DND-41 (cell line): Measurements from ENCODE around the gene ANKMY2.

Experiments used
- ATAC-seq: fragments of 200-7000 bp; cut with Tn5 transposase; 3 replicates; pipeline ENCODE4 v1.9.1; 2021; ENCODE audit warnings: low read depth; ENCODE audit not compliant: insufficient read depth
- DNase-seq: peaks from one replicate; pipeline ENCODE4 v3.0.0-alpha.2; 2020
- H2AFZ ChIP-seq: 2 replicates; pipeline ENCODE4 v1.6.0; 2012; ENCODE audit warnings: low read depth, low read length
- H3K27ac ChIP-seq: 2 replicates; pipeline ENCODE4 v1.5.1; 2012; ENCODE audit warnings: low read length, inconsistent platforms
- H3K27me3 ChIP-seq: fragments of 200-600 bp; sonication (generic); 2 replicates; pipeline ENCODE4 v1.6.0; 2012; ENCODE audit warnings: low read length, mild to moderate bottlenecking, inconsistent platforms; ENCODE audit not compliant: insufficient read depth, poor library complexity
- H3K36me3 ChIP-seq: 2 replicates; pipeline ENCODE4 v1.5.1; 2012; ENCODE audit warnings: low read length, inconsistent platforms; ENCODE audit not compliant: insufficient read depth
- H3K4me1 ChIP-seq: 2 replicates; pipeline ENCODE4 v1.5.1; 2012; ENCODE audit warnings: mild to moderate bottlenecking, low read length; ENCODE audit not compliant: insufficient read depth
- H3K4me2 ChIP-seq: 2 replicates; pipeline ENCODE4 v1.6.0; 2012; ENCODE audit warnings: mild to moderate bottlenecking, moderate library complexity, low read length, inconsistent platforms; ENCODE audit not compliant: insufficient read depth
- H3K4me3 ChIP-seq, 2 experiments: fragments of 200-600 bp in 1 of 2; shearing (Covaris generic) in 1 of 2; 2 replicates each; pipeline ENCODE4 v1.5.1; 2012 to 2016; ENCODE audit warnings: inconsistent platforms in 2 of 2, low read length in 2 of 2, mild to moderate bottlenecking in 2 of 2, low read depth in 1 of 2, moderate library complexity in 1 of 2
- H3K79me2 ChIP-seq: 2 replicates; pipeline ENCODE4 v1.6.0; 2012; ENCODE audit warnings: low read length, inconsistent platforms; ENCODE audit not compliant: insufficient read depth
- H3K9ac ChIP-seq: 2 replicates; pipeline ENCODE4 v1.6.0; 2012; ENCODE audit warnings: low read depth, mild to moderate bottlenecking, inconsistent platforms, low read length, moderate library complexity
- H3K9me3 ChIP-seq: 2 replicates; pipeline ENCODE4 v1.5.1; 2012; ENCODE audit warnings: low read length, moderate library complexity, mild to moderate bottlenecking, inconsistent platforms; ENCODE audit not compliant: insufficient read depth, severe bottlenecking
- H4K20me1 ChIP-seq: 2 replicates; pipeline ENCODE4 v1.6.0; 2012; ENCODE audit warnings: low read length; ENCODE audit not compliant: insufficient read depth
- CTCF ChIP-seq: IDR thresholded peaks from 2 replicates; pipeline ENCODE4 v1.5.1; 2012; ENCODE audit warnings: borderline replicate concordance, low read length, moderate library complexity, mild to moderate bottlenecking; ENCODE audit not compliant: poor library complexity, severe bottlenecking; ENCODE audit errors: extremely low read depth
- EZH2 ChIP-seq: IDR thresholded peaks from 3 replicates; pipeline ENCODE4 v1.6.1; 2012; ENCODE audit warnings: borderline replicate concordance, low read depth, mild to moderate bottlenecking, moderate library complexity, low read length, inconsistent platforms; ENCODE audit not compliant: severe bottlenecking

ANKMY2 gene

GRCh38 chr7:16615228-16615627 lies 30.3 kb downstream of the ANKMY2 start:
- Histone ChIP-seq H4K20me1 (no peaks in the 10 kb centered on the region), H3K79me2 (no peaks in the 10 kb centered on the region), H3K9ac (no peak overlapping the region), H3K4me3 (no peak overlapping the region), H3K4me1 (no peaks in the 10 kb centered on the region), H3K27ac (no peak overlapping the region), H3K4me2 (no peak overlapping the region), H3K9me3 (no peaks in the 10 kb centered on the region), H3K27me3 (no peaks in the 10 kb centered on the region), H3K36me3 (peaks cover 55% of the 10 kb centered on the region), H2AFZ (no peak overlapping the region)
- ATAC-seq, result no peak
- no peak for TF ChIP-seq EZH2
- TF ChIP-seq CTCF, result no peak
- DNase-seq, result no peak

GRCh38 chr7:16611711-16612110 lies 33.8 kb downstream of the ANKMY2 start:
- Histone ChIP-seq H3K4me1 (no peaks in the 10 kb centered on the region), H3K79me2 (no peaks in the 10 kb centered on the region), H3K27ac (no peak overlapping the region), H3K36me3 (peaks cover 52% of the 10 kb centered on the region; the same call in 1 of the 2 replicates), H3K27me3 (no peaks in the 10 kb centered on the region), H3K9ac (no peak overlapping the region), H3K9me3 (no peaks in the 10 kb centered on the region), H2AFZ (no peak overlapping the region), H3K4me3 (no peak overlapping the region), H3K4me2 (no peak overlapping the region), H4K20me1 (no peaks in the 10 kb centered on the region)
- TF ChIP-seq EZH2 (no peak), CTCF (no peak)
- DNase-seq (no peak), ATAC-seq (no peak)

- no peaks in the 10 kb centered on the region for H3K79me2 ChIP-seq
- TF ChIP-seq CTCF, result no peak
- TF ChIP-seq EZH2, result no peak
- H3K4me2 ChIP-seq, result no peak overlapping the region
- H3K9me3 ChIP-seq, result no peaks in the 10 kb centered on the region
- DNase-seq (no peak), ATAC-seq (no peak)
- no peak overlapping the region for H3K4me3 ChIP-seq
- H3K36me3 ChIP-seq, result peaks cover 39% of the 10 kb centered on the region; the same call in 1 of the 2 replicates
- H4K20me1 ChIP-seq, result no peaks in the 10 kb centered on the region
- H3K27me3 ChIP-seq, result no peaks in the 10 kb centered on the region
- H2AFZ ChIP-seq, result no peak overlapping the region
- H3K9ac ChIP-seq, result no peak overlapping the region
- H3K27ac ChIP-seq, result no peak overlapping the region
- no peaks in the 10 kb centered on the region for H3K4me1 ChIP-seq
Observed at GRCh38 chr7:16609842-16610450, 35.6 kb downstream of the ANKMY2 start.
